ENCODE results near the gene KAT2B.
"Not testable (repeated sequence)": the region's sequence is repeated elsewhere in the genome, so short reads cannot be mapped to it uniquely, and the experiment has no call there.

Gene KAT2B

DNA sequence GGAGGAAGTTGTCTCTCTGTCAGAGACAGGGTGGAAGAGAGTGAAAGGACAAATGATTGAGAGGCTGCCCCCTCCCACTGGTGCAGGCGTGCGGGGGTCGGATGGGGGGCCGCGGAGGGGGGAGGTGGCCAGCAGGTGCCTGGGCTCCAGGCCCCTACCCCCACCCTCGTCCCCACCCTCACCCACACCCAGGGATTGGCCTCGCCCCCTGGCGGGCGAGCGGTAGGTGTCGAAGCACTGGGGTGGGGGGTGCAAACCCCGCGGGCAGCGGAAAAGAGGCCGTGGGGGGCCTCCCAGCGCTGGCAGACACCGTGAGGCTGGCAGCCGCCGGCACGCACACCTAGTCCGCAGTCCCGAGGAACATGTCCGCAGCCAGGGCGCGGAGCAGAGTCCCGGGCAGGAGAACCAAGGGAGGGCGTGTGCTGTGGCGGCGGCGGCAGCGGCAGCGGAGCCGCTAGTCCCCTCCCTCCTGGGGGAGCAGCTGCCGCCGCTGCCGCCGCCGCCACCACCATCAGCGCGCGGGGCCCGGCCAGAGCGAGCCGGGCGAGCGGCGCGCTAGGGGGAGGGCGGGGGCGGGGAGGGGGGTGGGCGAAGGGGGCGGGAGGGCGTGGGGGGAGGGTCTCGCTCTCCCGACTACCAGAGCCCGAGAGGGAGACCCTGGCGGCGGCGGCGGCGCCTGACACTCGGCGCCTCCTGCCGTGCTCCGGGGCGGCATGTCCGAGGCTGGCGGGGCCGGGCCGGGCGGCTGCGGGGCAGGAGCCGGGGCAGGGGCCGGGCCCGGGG, at the start of gene KAT2B:
Gene KAT2B, plus strand, starts transcription at position 682 of the 783 bp plus-strand sequence. Its CDS starts 32 bp downstream, at position 714.
- peak; percentile 68 for DNase-seq (ENCODE audit: low read depth)

DNA sequence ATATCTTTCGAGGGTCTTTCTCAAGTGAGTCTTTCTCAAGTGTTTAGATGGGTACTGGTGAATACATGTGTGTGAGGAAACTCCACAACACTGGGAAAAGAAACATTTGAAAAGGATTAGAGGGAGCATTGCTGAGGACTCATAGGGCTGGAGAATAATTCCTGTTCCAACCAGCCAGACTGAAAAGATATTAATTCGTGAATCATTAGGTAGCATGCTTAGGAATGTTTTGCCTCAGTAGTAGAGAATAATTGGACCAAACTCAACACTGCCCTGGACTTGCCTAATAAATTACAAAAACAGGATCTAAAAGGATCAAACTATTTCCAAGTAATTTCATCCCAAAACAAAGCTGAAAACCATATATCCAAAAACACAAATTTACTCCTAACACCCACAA, 45.5 kb upstream of the KAT2B start:
- DNase-seq (ENCODE audit: low read depth) = no peak

DNA sequence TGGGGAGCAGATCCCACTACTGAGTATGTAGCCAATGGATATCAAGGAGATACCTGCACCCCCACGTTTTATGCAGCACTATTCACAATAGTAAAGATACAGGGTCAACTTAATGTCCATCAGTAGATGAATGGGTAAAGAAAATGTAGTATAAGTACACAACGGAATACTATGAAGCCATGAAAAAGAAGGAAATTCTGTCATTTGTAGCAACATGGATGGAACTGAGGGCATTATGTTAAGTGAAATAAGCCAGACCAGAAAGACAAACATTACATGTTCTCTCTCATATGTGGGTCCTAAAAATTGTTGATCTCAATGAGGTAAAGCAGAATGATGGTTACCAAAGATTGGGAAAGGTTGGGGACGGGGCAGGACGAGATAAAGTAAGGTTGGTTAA, 42.7 kb upstream of the KAT2B start:
- DNase-seq (ENCODE audit: low read depth) = no peak

DNA sequence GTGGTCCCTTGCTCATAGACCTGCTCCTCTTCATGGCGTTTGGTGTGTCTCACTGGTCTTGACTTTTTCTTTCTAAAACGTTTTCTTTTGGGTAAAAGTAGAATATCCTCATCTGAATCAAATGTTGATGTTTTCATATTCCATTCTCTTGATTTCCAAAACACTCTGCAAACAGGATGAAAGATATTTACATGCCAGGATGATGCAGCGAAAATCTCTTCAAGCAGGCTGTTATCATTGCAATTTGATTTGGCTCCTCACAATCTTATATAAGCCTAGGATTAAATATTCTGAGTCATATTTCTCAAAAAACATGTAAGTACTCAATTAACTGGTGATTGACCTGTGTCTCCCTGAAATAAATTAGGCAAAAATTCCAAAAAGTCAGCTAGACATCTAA, 38.3 kb upstream of the KAT2B start:
- DNase-seq (ENCODE audit: low read depth) = no peak

DNA sequence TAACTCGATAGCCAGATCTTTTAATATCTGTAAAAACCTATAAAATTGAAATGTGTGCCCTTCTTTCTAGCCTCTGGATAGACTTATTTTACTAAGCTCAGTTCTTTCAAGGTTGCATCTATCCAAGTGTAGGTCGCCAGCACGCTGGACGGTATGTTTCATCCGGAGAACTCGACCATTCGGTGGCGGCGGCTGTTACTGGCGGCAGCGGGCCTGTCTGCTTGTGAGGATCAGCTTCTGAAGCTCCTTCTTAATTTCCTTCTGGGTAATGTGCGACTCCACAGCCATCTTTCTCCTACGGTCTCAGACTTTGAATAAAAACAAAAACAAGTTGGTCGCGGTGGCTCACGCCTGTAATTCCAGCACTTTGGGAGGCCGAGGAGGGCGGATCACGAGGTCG, 32.3 kb upstream of the KAT2B start:
- DNase-seq (ENCODE audit: low read depth) = no peak

DNA sequence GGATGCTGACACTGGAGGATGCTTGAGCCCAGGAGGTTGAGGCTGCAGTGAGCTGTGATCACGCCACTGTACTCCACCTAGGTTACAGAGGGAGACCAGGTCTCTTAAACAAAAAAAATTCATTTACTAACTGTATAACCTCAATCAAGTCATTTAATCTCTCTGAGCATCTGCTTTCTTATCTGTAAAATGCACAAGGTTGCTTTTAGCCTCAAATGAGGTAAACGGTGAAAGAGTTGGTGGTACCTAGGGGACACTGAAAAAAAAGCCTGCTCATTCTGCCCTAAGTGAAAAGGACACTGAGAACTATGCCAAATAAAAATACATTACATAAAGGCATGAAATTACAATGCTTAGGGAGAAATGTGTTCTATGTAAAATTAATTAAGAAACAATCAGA, 31.6 kb upstream of the KAT2B start:
- no peak for DNase-seq (ENCODE audit: low read depth)

DNA sequence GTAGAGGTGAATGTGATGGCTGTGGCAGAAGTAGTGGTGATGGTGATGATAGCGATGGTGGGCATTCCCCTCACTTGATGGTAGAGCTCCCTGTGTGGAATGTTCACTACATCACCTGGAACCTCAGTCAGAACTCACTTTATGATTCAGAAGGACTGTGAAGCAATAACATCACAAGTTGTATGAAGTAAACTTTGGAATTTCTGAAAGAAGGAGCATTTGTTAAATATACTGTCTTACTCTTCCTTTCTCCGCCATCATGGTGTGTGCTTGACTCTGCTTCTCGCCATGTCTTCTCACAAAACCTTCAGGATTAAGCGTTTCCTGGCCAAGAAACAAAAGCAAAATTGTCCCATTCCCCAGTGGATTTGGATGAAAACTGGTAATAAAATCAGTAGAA, 28.1 kb upstream of the KAT2B start, which contains the start of gene PP2D1:
Gene PP2D1, minus strand, starts transcription at position 101 of the 400 bp plus-strand sequence. CDS start 192 bp downstream, outside the sequence.
- DNase-seq (ENCODE audit: low read depth) = no peak

DNA sequence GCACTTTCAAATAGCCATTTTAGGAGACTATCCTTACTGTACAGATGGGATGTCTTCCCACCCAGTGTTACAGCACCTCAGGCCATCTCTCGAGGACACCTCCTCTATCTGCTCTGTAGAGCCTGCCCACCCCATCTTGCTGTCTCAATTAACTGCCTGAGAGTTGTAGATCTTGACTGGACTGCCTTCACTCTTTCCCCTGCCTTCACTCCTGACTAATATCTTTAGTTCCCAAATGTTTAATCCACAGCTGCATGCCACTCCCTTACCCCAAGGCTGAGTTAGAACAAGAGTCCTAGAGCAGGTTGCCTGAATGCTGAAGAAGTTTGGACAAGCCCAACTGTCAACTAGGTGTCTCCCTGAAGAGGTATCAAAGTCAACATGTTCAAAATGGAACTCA, 26.9 kb upstream of the KAT2B start:
- no peak for DNase-seq (ENCODE audit: low read depth)

DNA sequence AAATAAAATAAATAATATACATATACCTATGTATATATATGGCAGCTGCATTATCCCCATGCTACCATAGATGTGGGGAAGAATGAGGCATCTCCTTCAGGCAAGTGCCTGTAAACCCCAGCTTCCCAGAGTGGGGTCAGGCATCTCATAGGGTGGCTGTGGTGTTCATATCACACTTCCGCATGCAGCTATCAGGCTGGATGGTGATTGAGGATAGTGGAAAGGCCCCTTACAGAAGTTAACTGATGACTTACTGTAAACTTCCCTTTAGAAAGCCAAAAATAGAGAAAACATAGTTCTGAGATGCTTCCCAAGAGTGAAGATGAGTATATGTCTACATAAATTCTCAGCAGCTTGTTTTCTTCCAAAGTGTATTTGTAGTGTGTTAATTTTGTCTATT, 24.7 kb upstream of the KAT2B start:
- no peak for DNase-seq (ENCODE audit: low read depth)

DNA sequence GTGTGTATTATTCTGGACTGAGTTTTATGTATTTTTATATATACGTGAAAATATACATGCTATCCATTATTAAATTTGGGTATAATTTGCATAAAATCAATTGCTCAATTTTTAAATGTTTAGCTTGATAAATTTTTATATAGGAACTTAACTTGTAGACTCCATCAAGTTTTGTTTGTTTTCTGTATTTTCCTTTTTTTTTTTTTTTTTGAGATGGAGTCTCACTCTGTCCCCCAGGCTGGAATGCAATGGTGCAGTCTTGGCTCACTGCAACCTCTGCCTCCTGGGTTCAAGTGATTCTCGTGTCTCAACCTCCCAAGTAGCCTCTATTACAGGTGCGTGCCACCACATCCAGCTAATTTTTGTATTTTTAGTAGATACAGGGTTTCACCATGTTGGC, 24.2 kb upstream of the KAT2B start:
- DNase-seq (ENCODE audit: low read depth) = not testable (repeated sequence)

DNA sequence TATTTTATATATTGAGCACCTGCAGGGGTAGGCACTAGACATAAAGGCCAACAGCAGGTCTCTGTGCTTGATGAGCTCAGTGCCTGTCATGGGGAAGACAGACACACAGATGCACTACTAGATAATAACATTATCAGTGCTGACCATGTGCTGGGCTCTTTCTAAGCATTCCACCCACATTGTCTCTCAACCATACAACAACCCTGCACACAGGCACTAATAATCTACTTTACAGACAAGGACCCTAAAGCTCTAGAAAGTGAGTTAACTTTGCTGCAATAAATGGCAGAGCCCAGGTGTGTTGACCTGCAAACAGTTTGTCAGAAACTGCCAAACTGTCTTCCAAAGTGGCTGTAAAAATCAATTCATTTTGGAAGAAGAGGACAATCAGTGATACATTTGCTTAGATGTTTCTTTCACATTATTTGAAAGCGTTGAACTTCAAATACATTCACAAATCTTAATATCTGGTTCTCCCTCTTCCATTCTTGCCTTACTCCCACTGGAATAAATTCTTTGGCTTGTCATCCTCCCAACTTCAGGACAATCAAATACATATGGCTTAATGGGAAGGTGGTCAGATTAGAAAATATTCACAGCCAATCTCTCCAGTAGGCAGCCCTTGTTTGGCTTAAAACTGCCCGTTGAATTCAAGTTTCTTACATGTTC, 17.2 kb upstream of the KAT2B start:
- no peak for DNase-seq (ENCODE audit: low read depth)

DNA sequence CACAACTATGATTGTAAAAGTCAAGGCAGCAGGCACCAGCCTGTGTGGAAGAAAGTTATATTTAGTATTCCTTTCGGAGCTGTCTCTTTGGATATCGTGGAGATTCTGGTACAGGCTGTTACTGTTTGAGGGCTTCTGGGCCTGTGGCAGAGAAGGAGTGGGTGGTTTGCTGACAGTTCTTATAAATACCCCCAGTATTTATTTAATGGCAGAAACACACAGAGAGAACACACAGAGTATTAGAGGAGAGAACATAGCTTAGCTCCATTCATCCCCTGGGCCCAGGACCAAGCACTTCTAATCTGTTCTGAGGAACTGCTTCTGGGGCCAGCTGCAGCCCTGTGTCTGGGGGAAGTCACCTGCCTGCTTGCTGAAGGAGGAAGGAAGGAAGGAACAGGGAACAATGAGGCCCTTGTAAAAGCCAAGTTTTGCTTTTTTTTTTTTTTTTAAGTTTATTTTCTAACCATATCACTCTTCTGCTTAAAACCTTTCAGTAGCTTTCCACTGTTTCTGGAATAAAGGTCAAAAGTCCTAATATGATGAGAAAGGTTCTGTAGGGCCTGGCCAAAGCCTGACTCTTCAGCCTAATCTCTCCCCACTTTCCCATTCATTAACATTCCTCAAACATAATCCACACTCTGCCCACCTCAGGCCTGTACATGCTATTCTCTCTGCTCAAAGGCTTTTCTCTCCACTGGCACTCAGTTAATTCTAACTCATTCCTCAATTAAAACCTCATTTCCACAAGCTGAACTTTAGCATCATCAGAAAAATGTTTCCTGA, 16.4 kb upstream of the KAT2B start:
- no peak for DNase-seq (ENCODE audit: low read depth)

DNA sequence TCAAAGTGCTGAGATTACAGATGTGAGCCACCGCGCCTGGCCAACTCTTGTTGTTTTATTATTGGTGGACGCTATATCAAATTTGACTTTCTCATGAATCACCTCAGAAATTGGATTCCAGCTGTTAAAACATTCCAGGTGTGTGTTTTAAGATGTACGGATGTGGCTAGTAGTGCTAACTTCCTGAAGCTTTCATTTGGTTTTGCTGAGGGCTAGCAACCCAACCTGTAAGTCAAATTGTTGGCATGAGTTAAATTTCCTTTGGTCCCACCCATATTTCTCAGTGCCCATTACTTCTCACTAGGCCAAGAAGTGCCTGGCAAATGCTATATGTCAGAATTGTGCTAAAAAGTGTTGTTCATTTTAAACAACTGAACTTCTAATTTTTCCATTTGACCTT, 13.1 kb upstream of the KAT2B start:
- DNase-seq (ENCODE audit: low read depth) = no peak

DNA sequence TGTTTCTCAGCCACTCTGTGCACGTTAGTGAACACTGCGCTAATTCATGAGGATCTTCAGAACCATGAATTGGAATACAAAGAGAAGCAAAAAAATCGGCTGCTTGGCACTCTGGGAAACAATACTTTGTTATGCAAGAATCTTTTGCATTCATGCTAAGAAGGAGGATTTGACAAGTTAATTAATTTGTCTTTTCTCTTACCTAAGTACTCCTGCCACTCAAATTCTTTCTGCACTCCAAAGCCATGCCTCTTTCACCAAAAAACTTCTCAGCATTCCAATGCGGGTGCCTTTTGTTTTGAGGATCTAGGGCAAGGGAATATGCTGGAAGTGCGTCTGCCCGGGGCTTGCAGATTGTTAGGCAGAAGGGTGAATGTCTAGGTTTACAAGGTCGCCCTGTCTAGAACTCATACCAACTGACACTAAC, 11.3 kb upstream of the KAT2B start:
- no peak for DNase-seq (ENCODE audit: low read depth)

DNA sequence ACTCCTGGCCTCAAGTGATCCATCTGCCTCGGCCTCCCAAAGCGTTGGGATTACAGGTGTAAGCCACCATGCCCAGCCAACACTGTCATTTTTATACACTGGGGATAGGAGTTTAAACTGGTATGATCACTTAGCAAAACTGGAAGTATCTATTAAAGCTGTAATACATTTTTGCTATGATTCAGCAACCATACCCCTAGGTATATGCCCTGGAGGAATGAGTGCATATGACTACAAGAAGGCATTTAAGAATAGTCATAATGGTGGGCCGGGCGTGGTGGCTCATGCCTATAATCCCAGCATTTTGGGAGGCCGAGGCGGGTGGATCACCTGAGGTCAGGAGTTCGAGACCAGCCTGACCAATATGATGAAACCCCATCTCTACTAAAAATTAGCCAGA, 8.3 kb upstream of the KAT2B start:
- DNase-seq (ENCODE audit: low read depth) = peak; percentile 8

DNA sequence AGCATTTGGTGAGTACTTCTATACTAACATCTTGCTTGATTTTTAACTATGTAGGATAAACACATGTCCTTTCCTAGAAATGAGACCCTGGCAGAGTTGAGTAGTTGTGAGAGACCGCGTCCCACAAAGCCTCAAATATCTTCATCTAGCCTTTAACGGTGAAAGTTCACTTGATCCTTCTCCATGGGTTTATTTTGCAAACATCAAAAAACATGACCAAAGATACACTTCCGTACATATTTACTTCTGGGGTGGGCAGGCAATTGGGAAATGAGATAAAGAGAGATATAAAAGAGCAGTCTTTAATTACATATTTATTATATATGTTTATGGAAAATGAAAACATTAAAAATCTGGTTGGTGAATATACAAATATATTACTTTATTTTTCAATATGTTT, 5.2 kb upstream of the KAT2B start:
- DNase-seq (ENCODE audit: low read depth) = no peak

DNA sequence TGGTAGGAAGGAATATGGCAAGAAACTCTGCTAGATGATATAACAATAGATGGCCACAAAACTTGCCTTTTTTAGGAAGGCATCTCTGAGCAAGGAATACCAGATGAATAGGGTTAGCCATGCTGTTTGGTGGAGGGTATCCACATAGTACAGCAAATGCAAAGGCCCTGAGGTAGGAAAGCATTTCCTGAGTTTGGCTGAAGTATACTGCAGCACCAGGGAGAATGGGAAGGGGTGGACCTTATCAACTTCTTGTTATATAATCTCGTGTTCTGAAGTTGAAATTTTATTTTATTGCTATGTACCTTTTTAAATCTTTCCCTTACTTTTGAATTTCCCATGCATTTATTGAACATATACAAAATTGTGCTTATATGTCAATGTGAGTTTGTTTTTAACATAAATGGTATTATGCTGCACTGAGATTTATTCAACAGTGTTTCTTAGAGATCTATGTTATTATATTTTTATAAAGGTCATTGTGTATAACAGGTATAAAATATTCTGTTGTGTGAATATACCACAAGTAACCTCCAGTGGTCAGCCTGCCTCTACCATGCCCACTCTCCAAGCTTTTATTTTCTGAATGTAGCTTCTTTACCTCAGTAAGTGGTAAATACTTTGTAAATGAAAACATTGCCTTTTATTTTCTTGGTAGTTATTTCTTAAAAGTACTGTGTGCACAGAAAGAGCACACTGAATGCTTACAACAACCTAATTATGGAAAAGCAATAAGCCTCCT, 2.8 kb upstream of the KAT2B start:
- no peak for DNase-seq (ENCODE audit: low read depth)

DNA sequence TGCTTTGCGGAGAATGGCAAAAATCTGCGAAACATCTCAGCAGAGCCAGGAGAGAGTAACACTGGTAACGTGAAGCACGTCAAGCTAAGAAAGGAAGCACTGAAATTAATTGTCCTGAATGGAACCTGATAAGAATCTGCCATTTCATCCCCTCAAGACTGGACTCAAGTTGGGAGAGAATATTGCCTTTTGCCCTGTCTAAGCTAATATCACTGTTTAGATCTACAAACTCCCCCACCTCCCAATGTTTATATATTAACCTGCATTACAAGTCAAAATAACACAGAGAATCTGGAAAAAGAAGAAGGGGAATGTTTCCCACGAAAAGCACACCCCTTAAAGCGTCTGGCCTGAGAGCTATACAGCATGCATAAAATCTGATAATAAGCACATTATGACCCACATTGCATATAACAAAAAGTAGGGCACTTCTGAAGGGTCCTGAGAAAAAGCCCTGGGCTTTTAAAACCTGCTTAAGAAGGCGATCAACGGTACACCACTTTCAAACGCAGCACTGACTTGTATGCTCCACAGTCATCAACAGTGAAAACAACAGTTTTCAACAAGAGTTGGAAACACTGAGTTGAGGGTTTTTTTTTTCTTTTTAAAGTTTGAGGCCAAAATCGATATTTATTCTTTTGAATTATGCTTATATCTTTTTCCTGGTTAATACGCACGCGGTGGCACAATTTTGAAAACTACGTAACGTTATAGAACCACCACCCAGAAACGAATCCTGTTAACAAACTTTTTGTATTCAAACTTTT, 1.4 kb upstream of the KAT2B start:
- DNase-seq (ENCODE audit: low read depth) = no peak

DNA sequence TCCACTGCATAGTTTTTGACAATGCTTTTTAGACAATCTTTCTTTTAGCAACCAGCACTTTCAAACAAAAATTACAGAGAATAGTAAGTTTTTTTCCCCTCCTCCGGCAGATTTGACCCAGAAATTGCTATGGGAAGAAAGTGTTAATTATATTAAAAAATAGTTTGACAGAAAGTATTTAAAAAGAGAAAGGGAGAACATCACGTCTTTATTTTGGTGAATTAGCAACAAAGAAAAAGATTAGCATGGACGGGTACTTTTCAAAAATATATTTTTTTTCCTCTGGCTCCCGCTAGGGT, 831 bp upstream of the KAT2B start:
- no peak for DNase-seq (ENCODE audit: low read depth)

DNA sequence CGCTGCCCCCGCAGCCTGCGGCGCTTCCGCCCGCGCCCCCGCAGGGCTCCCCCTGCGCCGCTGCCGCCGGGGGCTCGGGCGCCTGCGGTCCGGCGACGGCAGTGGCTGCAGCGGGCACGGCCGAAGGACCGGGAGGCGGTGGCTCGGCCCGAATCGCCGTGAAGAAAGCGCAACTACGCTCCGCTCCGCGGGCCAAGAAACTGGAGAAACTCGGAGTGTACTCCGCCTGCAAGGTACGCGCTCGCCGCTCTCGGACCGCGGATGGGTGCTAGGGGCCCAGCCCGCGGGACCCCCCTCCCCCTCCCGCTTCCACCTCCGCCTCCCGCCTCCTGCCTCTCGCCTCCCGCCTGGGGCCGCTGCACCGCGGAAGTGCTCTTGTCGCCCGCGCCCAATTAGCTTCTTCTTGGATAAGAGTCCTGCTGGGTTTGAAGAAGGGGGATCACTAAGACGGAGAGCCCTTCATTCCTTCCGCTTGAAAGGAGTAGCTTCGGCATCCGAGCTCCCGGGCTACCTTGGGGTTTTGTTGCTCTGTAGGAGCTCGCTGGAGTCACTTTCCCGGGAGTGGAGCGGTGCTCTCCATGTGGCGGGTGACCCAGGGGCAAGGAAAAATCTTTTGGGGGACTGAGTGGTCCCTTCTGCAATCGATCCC, 426 bp downstream of the KAT2B start:
- peak; percentile 76 for DNase-seq (ENCODE audit: low read depth)

DNA sequence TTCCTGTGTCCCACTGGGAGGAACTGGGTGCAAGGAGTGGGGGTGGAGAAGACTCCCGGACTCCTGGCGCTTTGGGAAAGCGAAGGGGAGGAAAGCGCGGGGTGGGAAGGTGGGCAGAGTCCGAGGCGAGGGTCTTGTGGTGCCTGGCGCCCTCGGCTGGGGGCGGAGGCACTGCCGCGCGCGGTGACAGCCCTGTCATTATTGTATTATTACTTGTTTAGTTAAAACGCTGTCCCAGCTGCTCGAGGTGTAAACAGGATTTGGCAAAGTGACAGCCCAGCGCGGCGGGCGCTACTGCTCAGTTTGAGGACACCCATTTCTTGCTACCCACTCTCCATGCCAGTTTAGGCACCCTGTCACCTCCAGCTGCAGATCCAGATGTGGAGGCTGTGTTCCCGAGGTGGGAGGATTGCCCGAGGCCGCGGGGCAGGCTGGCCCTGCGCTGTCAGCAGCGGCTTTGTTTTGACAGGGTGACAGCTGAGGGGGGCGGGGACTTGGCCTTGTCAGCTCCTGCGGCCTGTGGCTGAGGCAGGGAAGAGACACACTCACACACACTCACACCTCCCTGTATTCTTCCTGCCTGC, 1.0 kb downstream of the KAT2B start:
- DNase-seq (ENCODE audit: low read depth) = peak; percentile 72

Data from ELR (cell line).